ENCODE results near the gene PRDM16.

PRDM16 gene

GRCh38 chr1:3255680-3256079, 186.7 kb downstream of the PRDM16 start:
- ATAC-seq: no peak
- TF ChIP-seq OSR1 (CRISPR knock-in tag; IDR thresholded peaks at IDR 0.05) (no peak), CREB5 (CRISPR knock-in tag; IDR thresholded peaks at IDR 0.05; ENCODE audit: low read depth) (no peak), ZNF70 (CRISPR knock-in tag; IDR thresholded peaks at IDR 0.05) (no peak), ZNF565 (CRISPR knock-in tag; conservative IDR thresholded peaks at IDR 0.05; ENCODE audit: low read depth) (no peak), RARB (CRISPR knock-in tag; IDR thresholded peaks at IDR 0.05) (no peak)

DNA sequence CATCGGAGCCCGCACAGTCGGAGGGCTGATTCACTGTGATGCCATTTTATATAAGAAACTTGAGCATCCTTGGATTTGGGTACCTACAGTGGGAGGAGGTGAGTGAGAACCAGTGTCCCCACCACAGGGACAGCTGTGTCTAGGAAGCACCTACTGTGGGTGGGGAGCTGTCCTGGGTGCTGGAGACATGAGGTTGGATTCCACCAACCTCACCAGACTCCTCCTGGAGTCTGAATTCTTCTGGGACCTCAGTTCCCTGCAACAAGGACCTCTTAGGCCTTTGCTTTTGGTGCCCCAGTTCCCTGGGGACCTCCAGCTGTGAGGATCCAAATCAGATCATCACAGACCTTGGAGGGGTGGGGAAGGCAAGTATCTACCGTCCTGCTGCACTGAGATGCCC, 188.8 kb downstream of the PRDM16 start:
- TF ChIP-seq TCF4 (CRISPR knock-in tag; IDR thresholded peaks at IDR 0.05; ENCODE audit: borderline replicate concordance) (no peak), ZC3H10 (CRISPR knock-in tag; IDR thresholded peaks at IDR 0.05) (no peak), CSDC2 (CRISPR knock-in tag; IDR thresholded peaks at IDR 0.05) (no peak), TSHZ2 (CRISPR knock-in tag; IDR thresholded peaks at IDR 0.05) (no peak), ISL1 (CRISPR knock-in tag; IDR thresholded peaks at IDR 0.05) (no peak), CREB5 (CRISPR knock-in tag; IDR thresholded peaks at IDR 0.05; ENCODE audit: low read depth) (no peak), ZNF70 (CRISPR knock-in tag; IDR thresholded peaks at IDR 0.05) (no peak), PATZ1 (CRISPR knock-in tag; IDR thresholded peaks at IDR 0.05; ENCODE audit: borderline replicate concordance) (no peak), PPARA (CRISPR knock-in tag; IDR thresholded peaks at IDR 0.05; ENCODE audit: borderline replicate concordance) (no peak)
- ATAC-seq: no peak

DNA sequence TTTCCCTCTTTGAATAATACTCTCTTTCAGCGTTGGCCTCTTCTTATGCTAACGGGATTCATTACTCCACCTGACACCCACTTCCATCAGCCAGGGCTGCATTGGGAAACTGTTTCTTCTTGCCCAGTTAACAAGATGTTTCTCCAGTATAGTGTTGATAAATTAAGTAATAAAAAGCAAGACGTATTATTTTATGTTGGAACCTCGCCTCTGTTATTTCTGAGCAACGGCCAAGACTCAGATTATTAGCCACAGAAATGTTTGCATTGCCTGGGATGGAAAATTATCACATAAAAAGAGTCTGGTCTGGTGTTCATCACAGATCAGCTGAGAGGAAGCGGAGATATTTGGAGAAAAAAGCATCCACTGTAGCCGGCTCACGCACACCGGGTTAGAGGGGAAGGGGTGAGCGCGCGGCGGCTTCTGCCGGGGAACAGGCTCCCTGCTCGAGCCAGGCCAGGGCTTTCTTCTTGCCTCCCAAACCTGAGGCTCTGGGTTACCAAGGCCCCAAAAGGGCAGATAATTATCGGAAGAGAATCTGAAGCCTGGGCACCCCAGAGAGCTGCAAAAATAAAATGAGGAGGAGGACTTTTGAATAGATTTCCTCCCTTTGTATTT, 189.5 kb downstream of the PRDM16 start:
- ATAC-seq: no peak
- TF ChIP-seq TCF4 (CRISPR knock-in tag; IDR thresholded peaks at IDR 0.05; ENCODE audit: borderline replicate concordance): no peak

DNA sequence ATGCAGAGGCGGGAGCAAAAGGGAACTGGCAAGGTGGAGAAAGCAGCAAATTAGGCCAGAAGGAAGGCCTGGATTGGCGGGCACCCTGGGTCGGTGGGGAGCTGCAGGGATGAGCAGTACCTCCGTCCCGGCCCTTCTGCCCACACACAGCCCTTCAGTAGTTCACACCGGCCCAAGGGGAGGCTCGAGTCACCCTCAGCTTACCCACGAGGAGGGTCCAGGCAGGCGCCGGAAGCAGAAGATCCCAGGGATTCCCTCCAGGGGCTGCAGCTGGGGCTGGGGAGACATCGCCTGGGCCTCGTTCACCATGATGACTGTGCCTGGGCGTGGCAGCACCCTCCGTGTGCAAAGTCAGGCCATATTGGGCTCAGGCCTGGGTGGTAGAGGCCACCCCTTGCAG, 190.0 kb downstream of the PRDM16 start:
- ATAC-seq: no peak
- TF ChIP-seq BACH2 (CRISPR knock-in tag; IDR thresholded peaks at IDR 0.05; ENCODE audit: borderline replicate concordance): no peak
- TF ChIP-seq ZFP3 (CRISPR knock-in tag; IDR thresholded peaks at IDR 0.05): no peak
- no peak for TF ChIP-seq ARNTL (CRISPR knock-in tag; IDR thresholded peaks at IDR 0.05; ENCODE audit: borderline replicate concordance, low read depth)
- TF ChIP-seq ZC3H10 (CRISPR knock-in tag; IDR thresholded peaks at IDR 0.05): no peak
- TF ChIP-seq TSHZ2 (CRISPR knock-in tag; IDR thresholded peaks at IDR 0.05): no peak
- TF ChIP-seq CSDC2 (CRISPR knock-in tag; IDR thresholded peaks at IDR 0.05): no peak
- TF ChIP-seq PPARA (CRISPR knock-in tag; IDR thresholded peaks at IDR 0.05; ENCODE audit: borderline replicate concordance): no peak
- TF ChIP-seq ESRRG (CRISPR knock-in tag; IDR thresholded peaks at IDR 0.05): no peak
- TF ChIP-seq ZNF70 (CRISPR knock-in tag; IDR thresholded peaks at IDR 0.05): no peak
- no peak for TF ChIP-seq CREB5 (CRISPR knock-in tag; IDR thresholded peaks at IDR 0.05; ENCODE audit: low read depth)
- no peak for TF ChIP-seq ISL1 (CRISPR knock-in tag; IDR thresholded peaks at IDR 0.05)
- no peak for TF ChIP-seq SNAI2 (CRISPR knock-in tag; IDR thresholded peaks at IDR 0.05)
- TF ChIP-seq TCF4 (CRISPR knock-in tag; IDR thresholded peaks at IDR 0.05; ENCODE audit: borderline replicate concordance): no peak
- TF ChIP-seq RARB (CRISPR knock-in tag; IDR thresholded peaks at IDR 0.05): no peak
- TF ChIP-seq, protein P1, sequence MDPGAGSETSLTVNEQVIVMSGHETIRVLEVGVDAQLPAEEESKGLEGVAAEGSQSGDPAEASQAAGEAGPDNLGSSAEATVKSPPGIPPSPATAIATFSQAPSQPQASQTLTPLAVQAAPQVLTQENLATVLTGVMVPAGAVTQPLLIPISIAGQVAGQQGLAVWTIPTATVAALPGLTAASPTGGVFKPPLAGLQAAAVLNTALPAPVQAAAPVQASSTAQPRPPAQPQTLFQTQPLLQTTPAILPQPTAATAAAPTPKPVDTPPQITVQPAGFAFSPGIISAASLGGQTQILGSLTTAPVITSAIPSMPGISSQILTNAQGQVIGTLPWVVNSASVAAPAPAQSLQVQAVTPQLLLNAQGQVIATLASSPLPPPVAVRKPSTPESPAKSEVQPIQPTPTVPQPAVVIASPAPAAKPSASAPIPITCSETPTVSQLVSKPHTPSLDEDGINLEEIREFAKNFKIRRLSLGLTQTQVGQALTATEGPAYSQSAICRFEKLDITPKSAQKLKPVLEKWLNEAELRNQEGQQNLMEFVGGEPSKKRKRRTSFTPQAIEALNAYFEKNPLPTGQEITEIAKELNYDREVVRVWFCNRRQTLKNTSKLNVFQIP (CRISPR knock-in tag; IDR thresholded peaks at IDR 0.05; ENCODE audit: borderline replicate concordance, low read depth): no peak
- no peak for TF ChIP-seq ZNF8 (CRISPR knock-in tag; IDR thresholded peaks at IDR 0.05)
